T47D (cell line): ENCODE results near the gene M6PR.
"Not testable (repeated sequence)": the region's sequence is repeated elsewhere in the genome, so short reads cannot be mapped to it uniquely, and the experiment has no call there.

Experiments used
- DNase-seq, 2 experiments: peaks; one replicate each; pipeline versions ENCODE4 v3.0.0 to v3.0.0-alpha.2; 2011 to 2012; ENCODE audit warnings: low read depth in 1 of 2, low spot score in 1 of 2
- JUND ChIP-seq: IDR thresholded peaks from 2 replicates; pipeline ENCODE4 v1.6.1; 2012; ENCODE audit warnings: low read depth
- in situ Hi-C: cut with HindIII; loops from 2 replicates; pipeline ENCODE4 v1.10.0; 2016; ENCODE audit warnings: low sequenced_read_pairs, low pct_unique_long_range_greater_than_20kb

M6PR gene

GRCh38 chr12:8914716-8915526 is 34.5 kb downstream of the M6PR start:
- no peak for TF ChIP-seq JUND
- in situ Hi-C loops = no loop called here
- DNase-seq = peak; percentile 43 to 45

- in situ Hi-C loops = not testable (repeated sequence)
- peak in 1 of 2 experiments; percentile 49 for DNase-seq
Observed at GRCh38 chr12:8914033-8914715, 35.3 kb downstream of the M6PR start, which contains the start of gene PHC1. Gene PHC1, plus strand, starts transcription at chr12:8914509. Its CDS starts 3,169 bp downstream, at chr12:8917678.

GRCh38 chr12:8913702-8914032 is 35.8 kb downstream of the M6PR start:
- no peak for DNase-seq
- no peak for TF ChIP-seq JUND
- in situ Hi-C loops = no loop called here

- peak in 1 of 2 experiments; percentile 77 for DNase-seq
- in situ Hi-C loops = no loop called here
Observed at GRCh38 chr12:8912914-8913313, 36.5 kb downstream of the M6PR start.

GRCh38 chr12:8911606-8912268 is 37.7 kb downstream of the M6PR start:
- no peak for DNase-seq
- TF ChIP-seq JUND = no peak
- in situ Hi-C loops = no loop called here

More at GRCh38 chr12:8912914-8913313, 36.5 kb downstream of the M6PR start:
- TF ChIP-seq JUND = no peak

- no peak for DNase-seq
- in situ Hi-C loops = no loop called here
- no peak for TF ChIP-seq JUND
Observed at GRCh38 chr12:8909752-8910151, 39.7 kb downstream of the M6PR start.

- in situ Hi-C loops = no loop called here
- DNase-seq = no peak
- no peak for TF ChIP-seq JUND
Observed at GRCh38 chr12:8907513-8907912, 41.9 kb downstream of the M6PR start.

GRCh38 chr12:8906266-8907180 is 42.9 kb downstream of the M6PR start:
- DNase-seq = no peak
- no peak for TF ChIP-seq JUND
- in situ Hi-C loops = no loop called here

- in situ Hi-C loops = no loop called here
- no peak for DNase-seq
- no peak for TF ChIP-seq JUND
Observed at GRCh38 chr12:8905546-8905945, 43.9 kb downstream of the M6PR start.

- in situ Hi-C loops = no loop called here
- no peak for TF ChIP-seq JUND
- no peak for DNase-seq
Observed at GRCh38 chr12:8904665-8905064, 44.8 kb downstream of the M6PR start.

- TF ChIP-seq JUND = no peak
- in situ Hi-C loops = no loop called here
- DNase-seq = no peak
Observed at GRCh38 chr12:8903646-8904045, 45.8 kb downstream of the M6PR start.

GRCh38 chr12:8902703-8903102 is 46.7 kb downstream of the M6PR start:
- DNase-seq, in situ Hi-C loops: not testable (repeated sequence)
